Stimulated activated naive CD8-positive, alpha-beta T cell treated with anti-CD3 and anti-CD28 coated beads, Interleukin-15, Interleukin-2, amounts not matched to agents 100 ng/mL and 50 ng/mL, for 24 hours (primary cell): Measurements from ENCODE around the gene CELSR2.
"Not testable (repeated sequence)": the region's sequence is repeated elsewhere in the genome, so short reads cannot be mapped to it uniquely, and the experiment has no call there.

Experiments used
- H3K27ac Mint-ChIP-seq: one replicate; pipeline ENCODE4 v1.8.0; 2021; ENCODE audit warnings: mild to moderate bottlenecking, mixed read lengths
- H3K27me3 Mint-ChIP-seq: one replicate; pipeline ENCODE4 v1.8.0; 2021; ENCODE audit warnings: mixed read lengths
- H3K36me3 Mint-ChIP-seq: one replicate; pipeline ENCODE4 v1.8.0; 2021; ENCODE audit warnings: low read depth, mixed read lengths
- H3K4me1 Mint-ChIP-seq: one replicate; pipeline ENCODE4 v1.8.0; 2021; ENCODE audit warnings: low read depth, mixed read lengths
- H3K4me3 Mint-ChIP-seq: one replicate; pipeline ENCODE4 v1.8.0; 2021; ENCODE audit warnings: mild to moderate bottlenecking, mixed read lengths
- H3K9me3 Mint-ChIP-seq: one replicate; pipeline ENCODE4 v1.8.0; 2021; ENCODE audit warnings: mixed read lengths

CELSR2 gene

GRCh38 chr1:109305991-109306390, 56.7 kb downstream of the CELSR2 start:
- H3K9me3 Mint-ChIP-seq, H3K27me3 Mint-ChIP-seq, H3K4me3 Mint-ChIP-seq, H3K36me3 Mint-ChIP-seq, H3K27ac Mint-ChIP-seq, H3K4me1 Mint-ChIP-seq: not testable (repeated sequence)

DNA sequence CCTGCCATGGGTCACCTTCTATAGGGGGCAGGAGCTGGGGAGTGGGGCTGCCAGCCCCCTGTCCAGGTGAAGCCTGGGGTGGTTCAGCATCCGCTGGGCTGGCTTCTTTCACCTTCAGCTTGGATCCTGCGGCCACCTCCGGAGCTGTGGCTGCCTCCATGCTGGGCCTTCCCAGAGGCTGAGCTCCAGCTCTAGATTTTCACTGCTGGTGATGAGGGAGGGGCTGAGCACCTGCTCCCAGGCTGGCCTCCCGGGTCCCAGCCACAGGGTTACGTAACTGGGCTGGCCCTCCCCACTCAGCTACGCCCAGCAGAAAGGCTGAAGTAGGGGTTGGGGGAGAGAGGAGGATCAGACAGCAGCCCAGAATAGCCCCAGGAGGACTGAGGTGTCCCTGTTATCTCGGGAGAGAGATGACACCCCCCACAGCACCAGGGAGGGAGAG, 57.5 kb downstream of the CELSR2 start, which contains the start of gene MYBPHL:
Gene MYBPHL, minus strand, starts transcription at position 180 of the 442 bp plus-strand sequence. Its CDS starts 20 bp downstream, at position 160.
- Mint-ChIP-seq H3K27me3 (no peaks in the 10 kb centered on the region), H3K4me1 (peaks cover 3% of the 10 kb centered on the region), H3K27ac (no peak within 1 kb of the TSS), H3K9me3 (no peaks in the 10 kb centered on the region), H3K36me3 (no peaks in the 10 kb centered on the region), H3K4me3 (no peak within 1 kb of the TSS)

- H3K9me3 Mint-ChIP-seq = no peaks in the 10 kb centered on the region
- H3K36me3 Mint-ChIP-seq = no peaks in the 10 kb centered on the region
- H3K4me1 Mint-ChIP-seq = peaks cover 3% of the 10 kb centered on the region
- H3K4me3 Mint-ChIP-seq = no peak overlapping the region
- no peak overlapping the region for H3K27ac Mint-ChIP-seq
- no peaks in the 10 kb centered on the region for H3K27me3 Mint-ChIP-seq
Measured at GRCh38 chr1:109307274-109308021, 58.1 kb downstream of the CELSR2 start.

DNA sequence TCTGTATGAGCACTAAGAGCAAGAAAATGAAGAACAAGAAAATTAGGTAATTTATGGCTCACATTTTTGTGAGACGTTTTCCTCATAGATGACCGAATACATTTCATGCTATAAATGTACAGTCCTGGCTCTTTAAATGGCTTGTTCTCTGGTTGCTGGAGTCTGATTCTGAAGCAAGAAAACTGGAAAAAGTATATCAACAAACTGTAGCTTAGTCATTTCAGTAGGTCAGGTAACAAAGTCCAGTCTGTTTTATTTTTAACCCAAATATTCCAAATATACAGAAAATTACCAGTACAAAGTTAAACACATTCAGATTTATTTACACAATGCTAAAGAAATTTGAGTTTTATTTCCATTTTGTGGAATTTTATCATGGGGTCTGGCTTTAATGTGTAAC, 60.0 kb downstream of the CELSR2 start:
- H3K27ac Mint-ChIP-seq = no peak overlapping the region
- H3K36me3 Mint-ChIP-seq = no peaks in the 10 kb centered on the region
- H3K27me3 Mint-ChIP-seq = no peaks in the 10 kb centered on the region
- H3K9me3 Mint-ChIP-seq = no peaks in the 10 kb centered on the region
- H3K4me1 Mint-ChIP-seq = peaks cover 3% of the 10 kb centered on the region
- no peak overlapping the region for H3K4me3 Mint-ChIP-seq

DNA sequence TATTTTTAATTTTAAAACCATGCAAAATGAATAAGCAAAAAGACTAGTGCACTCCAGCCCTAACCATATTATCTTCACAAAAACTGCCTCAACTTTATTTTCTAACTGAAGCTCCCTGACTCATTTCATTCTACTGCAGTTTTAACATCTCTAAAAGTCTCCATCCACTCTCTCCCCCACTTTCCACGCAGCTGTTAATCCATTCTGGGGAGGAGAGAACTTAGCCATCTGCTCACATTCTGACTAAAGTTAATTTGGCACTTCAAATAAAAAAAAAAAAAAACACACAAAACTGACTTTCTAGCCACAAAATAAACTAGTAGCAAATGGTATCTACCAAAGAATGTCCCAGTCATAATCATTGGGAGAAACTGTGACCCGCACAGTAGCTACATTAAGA, 62.9 kb downstream of the CELSR2 start:
- Mint-ChIP-seq H3K4me3 (no peak overlapping the region), H3K27me3 (no peaks in the 10 kb centered on the region), H3K9me3 (no peaks in the 10 kb centered on the region), H3K36me3 (no peaks in the 10 kb centered on the region), H3K4me1 (peaks cover 2% of the 10 kb centered on the region), H3K27ac (no peak overlapping the region)

- Mint-ChIP-seq H3K4me3 (no peak overlapping the region), H3K27ac (no peak overlapping the region), H3K9me3 (no peaks in the 10 kb centered on the region), H3K27me3 (no peaks in the 10 kb centered on the region), H3K36me3 (no peaks in the 10 kb centered on the region), H3K4me1 (no peaks in the 10 kb centered on the region)
Measured at GRCh38 chr1:109312978-109313775, 63.8 kb downstream of the CELSR2 start.

GRCh38 chr1:109314795-109315194, 65.5 kb downstream of the CELSR2 start:
- Mint-ChIP-seq H3K4me1 (no peaks in the 10 kb centered on the region), H3K27me3 (no peaks in the 10 kb centered on the region), H3K27ac (no peak overlapping the region), H3K9me3 (no peaks in the 10 kb centered on the region), H3K4me3 (no peak overlapping the region), H3K36me3 (no peaks in the 10 kb centered on the region)

GRCh38 chr1:109315288-109315687, 65.9 kb downstream of the CELSR2 start:
- no peaks in the 10 kb centered on the region for H3K9me3 Mint-ChIP-seq
- H3K4me3 Mint-ChIP-seq = no peak overlapping the region
- no peaks in the 10 kb centered on the region for H3K4me1 Mint-ChIP-seq
- H3K36me3 Mint-ChIP-seq = no peaks in the 10 kb centered on the region
- H3K27me3 Mint-ChIP-seq = no peaks in the 10 kb centered on the region
- H3K27ac Mint-ChIP-seq = no peak overlapping the region

GRCh38 chr1:109316506-109316905, 67.2 kb downstream of the CELSR2 start:
- no peaks in the 10 kb centered on the region for H3K36me3 Mint-ChIP-seq
- H3K4me3 Mint-ChIP-seq = no peak overlapping the region
- no peak overlapping the region for H3K27ac Mint-ChIP-seq
- H3K4me1 Mint-ChIP-seq = no peaks in the 10 kb centered on the region
- no peaks in the 10 kb centered on the region for H3K9me3 Mint-ChIP-seq
- H3K27me3 Mint-ChIP-seq = no peaks in the 10 kb centered on the region

GRCh38 chr1:109319114-109319513, 69.8 kb downstream of the CELSR2 start:
- Mint-ChIP-seq H3K36me3 (no peaks in the 10 kb centered on the region), H3K27ac (no peak overlapping the region), H3K4me3 (no peak overlapping the region), H3K4me1 (no peaks in the 10 kb centered on the region), H3K9me3 (no peaks in the 10 kb centered on the region), H3K27me3 (no peaks in the 10 kb centered on the region)

- no peaks in the 10 kb centered on the region for H3K9me3 Mint-ChIP-seq
- H3K27me3 Mint-ChIP-seq = peaks cover 4% of the 10 kb centered on the region
- H3K4me1 Mint-ChIP-seq = no peaks in the 10 kb centered on the region
- peaks cover 3% of the 10 kb centered on the region for H3K36me3 Mint-ChIP-seq
- H3K4me3 Mint-ChIP-seq = no peak overlapping the region
- H3K27ac Mint-ChIP-seq = no peak overlapping the region
Measured at GRCh38 chr1:109322974-109323373, 73.6 kb downstream of the CELSR2 start.
